Chondrocyte (in vitro differentiated cells): Measurements from ENCODE around the gene SPAG9. TPM values are rescaled to one million over a fixed set of nuclear protein-coding genes. Genes with fewer than 3 reads are reported as not detected.

Source experiments
- DNase-seq: peaks from one replicate; pipeline ENCODE4 v3.0.0; 2021; ENCODE audit warnings: mixed read lengths, low spot score
- H3K27ac Mint-ChIP-seq: one replicate; pipeline ENCODE4 v1.8.0; 2021; ENCODE audit warnings: mild to moderate bottlenecking, moderate library complexity, mixed read lengths; ENCODE audit not compliant: unreplicated experiment
- H3K27me3 Mint-ChIP-seq: 2 replicates; pipeline ENCODE4 v1.8.0; 2021; ENCODE audit warnings: low read depth, mixed read lengths
- H3K36me3 Mint-ChIP-seq: 2 replicates; pipeline ENCODE4 v1.8.0; 2021; ENCODE audit warnings: low read depth, mixed read lengths
- H3K4me1 Mint-ChIP-seq: 2 replicates; pipeline ENCODE4 v1.8.0; 2021; ENCODE audit warnings: low read depth, mild to moderate bottlenecking, mixed read lengths
- H3K4me3 Mint-ChIP-seq: one replicate; pipeline ENCODE4 v1.8.0; 2021; ENCODE audit warnings: mild to moderate bottlenecking, moderate library complexity, mixed read lengths; ENCODE audit not compliant: unreplicated experiment
- H3K9me3 Mint-ChIP-seq: 2 replicates; pipeline ENCODE4 v1.8.0; 2021; ENCODE audit warnings: low read depth, mixed read lengths
- long read RNA-seq: library from polyadenylated mRNA; stranded (forward); transcript quantifications from one replicate; pipeline ENCODE4 v2.0.0, GENCODE V29; 2021
- total RNA-seq: library from RNA; stranded (reverse); gene quantifications from 3 replicates; pipeline ENCODE4 v1.2.1, GENCODE V29; 2021
- TF ChIP-seq, protein P1 (sequence below): fragments of 200-600 bp; sonication (generic); IDR thresholded peaks from 2 replicates; pipeline ENCODE4 v1.5.0; 2021; ENCODE audit warnings: antibody characterized with exemption, mild to moderate bottlenecking, moderate library complexity

SPAG9 gene, protein sequence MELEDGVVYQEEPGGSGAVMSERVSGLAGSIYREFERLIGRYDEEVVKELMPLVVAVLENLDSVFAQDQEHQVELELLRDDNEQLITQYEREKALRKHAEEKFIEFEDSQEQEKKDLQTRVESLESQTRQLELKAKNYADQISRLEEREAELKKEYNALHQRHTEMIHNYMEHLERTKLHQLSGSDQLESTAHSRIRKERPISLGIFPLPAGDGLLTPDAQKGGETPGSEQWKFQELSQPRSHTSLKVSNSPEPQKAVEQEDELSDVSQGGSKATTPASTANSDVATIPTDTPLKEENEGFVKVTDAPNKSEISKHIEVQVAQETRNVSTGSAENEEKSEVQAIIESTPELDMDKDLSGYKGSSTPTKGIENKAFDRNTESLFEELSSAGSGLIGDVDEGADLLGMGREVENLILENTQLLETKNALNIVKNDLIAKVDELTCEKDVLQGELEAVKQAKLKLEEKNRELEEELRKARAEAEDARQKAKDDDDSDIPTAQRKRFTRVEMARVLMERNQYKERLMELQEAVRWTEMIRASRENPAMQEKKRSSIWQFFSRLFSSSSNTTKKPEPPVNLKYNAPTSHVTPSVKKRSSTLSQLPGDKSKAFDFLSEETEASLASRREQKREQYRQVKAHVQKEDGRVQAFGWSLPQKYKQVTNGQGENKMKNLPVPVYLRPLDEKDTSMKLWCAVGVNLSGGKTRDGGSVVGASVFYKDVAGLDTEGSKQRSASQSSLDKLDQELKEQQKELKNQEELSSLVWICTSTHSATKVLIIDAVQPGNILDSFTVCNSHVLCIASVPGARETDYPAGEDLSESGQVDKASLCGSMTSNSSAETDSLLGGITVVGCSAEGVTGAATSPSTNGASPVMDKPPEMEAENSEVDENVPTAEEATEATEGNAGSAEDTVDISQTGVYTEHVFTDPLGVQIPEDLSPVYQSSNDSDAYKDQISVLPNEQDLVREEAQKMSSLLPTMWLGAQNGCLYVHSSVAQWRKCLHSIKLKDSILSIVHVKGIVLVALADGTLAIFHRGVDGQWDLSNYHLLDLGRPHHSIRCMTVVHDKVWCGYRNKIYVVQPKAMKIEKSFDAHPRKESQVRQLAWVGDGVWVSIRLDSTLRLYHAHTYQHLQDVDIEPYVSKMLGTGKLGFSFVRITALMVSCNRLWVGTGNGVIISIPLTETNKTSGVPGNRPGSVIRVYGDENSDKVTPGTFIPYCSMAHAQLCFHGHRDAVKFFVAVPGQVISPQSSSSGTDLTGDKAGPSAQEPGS (N-terminal part only)
- 86.7 to 96.1 TPM (median 92.7 TPM) in 3 replicates for total RNA-seq
- long read RNA-seq, full-length matches to known transcripts = 2 of 39 reads
- long read RNA-seq, partial matches to known transcripts = 9 of 39 reads
- long read RNA-seq, other reads (novel, unspliced or antisense) = 28 of 39 reads

DNA sequence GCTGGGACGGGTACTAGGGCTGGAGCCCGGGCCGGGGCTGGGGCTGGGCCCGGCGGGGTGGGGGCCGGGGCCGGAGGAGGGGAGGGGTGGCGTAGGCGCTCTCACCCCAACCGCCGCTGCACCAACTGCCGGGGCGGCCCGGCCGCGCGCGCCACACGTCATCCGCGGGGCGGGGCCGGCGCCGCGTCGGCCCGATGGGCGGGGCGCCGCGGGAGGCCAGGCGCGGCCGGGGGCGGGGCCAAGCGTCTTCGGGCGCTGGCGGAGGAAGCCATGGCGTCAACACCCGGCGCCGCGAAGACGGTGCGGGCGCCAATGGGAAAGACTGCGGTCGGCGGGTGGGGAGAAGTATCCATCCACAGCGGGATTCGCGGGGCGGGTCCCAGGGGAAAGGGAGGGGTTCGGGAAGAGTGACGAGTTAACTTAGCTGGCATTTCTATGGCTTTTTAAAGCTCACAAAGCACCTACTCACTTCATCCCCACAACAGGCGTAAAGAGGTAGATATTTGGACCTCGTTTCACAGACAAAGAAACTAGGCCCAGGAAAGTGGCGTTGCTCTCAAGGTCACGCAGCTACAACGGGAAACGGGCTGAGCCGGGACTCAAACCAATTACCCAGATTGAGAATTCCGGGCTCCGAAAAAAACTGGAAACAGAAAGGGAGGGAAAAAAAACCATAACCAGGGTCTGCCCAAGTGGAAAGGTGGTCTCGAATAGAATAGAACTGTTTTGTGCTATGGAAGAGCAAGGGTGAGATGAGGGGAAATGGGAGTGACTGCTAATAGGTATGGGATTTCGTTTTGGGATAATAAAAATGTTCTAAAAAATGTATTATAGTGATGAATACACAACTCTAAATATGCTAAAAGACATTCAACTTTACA is at the start of gene SPAG9:
Gene SPAG9 (minus strand): TSS at position 130 of the 881 bp plus-strand sequence. CDS start 212 bp downstream, outside the sequence.
- H3K9me3 Mint-ChIP-seq = no peaks in the 10 kb centered on the region
- H3K36me3 Mint-ChIP-seq = no peaks in the 10 kb centered on the region
- TF ChIP-seq, protein P1, sequence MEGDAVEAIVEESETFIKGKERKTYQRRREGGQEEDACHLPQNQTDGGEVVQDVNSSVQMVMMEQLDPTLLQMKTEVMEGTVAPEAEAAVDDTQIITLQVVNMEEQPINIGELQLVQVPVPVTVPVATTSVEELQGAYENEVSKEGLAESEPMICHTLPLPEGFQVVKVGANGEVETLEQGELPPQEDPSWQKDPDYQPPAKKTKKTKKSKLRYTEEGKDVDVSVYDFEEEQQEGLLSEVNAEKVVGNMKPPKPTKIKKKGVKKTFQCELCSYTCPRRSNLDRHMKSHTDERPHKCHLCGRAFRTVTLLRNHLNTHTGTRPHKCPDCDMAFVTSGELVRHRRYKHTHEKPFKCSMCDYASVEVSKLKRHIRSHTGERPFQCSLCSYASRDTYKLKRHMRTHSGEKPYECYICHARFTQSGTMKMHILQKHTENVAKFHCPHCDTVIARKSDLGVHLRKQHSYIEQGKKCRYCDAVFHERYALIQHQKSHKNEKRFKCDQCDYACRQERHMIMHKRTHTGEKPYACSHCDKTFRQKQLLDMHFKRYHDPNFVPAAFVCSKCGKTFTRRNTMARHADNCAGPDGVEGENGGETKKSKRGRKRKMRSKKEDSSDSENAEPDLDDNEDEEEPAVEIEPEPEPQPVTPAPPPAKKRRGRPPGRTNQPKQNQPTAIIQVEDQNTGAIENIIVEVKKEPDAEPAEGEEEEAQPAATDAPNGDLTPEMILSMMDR = no peak
- H3K4me1 Mint-ChIP-seq = peaks cover 63% of the 10 kb centered on the region
- peak; percentile 98 for DNase-seq
- peak within 1 kb of the TSS; percentile 95 for H3K4me3 Mint-ChIP-seq
- H3K27ac Mint-ChIP-seq = peak within 1 kb of the TSS; percentile 99
- no peaks in the 10 kb centered on the region for H3K27me3 Mint-ChIP-seq

DNA sequence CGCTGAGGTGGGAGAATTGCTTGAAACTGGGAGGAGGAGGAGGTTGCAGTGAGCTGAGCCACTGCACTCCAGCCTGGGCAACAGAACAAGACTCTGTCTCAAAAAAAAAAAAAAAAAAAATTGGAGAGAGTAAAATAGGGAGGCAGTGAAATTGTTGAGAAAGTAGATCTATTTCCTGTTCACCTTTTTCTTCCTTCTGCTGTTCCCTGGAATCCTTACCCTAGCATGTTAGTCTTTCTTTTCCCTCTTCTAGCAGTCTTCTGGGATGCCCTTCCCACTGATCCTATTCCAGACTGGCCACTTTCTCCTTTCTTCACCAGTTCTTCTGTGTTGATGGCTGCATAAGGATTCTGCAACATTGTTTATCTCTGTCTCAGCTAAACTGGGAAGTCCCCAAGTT is 48.7 kb upstream of the SPAG9 start:
- Mint-ChIP-seq H3K4me1 (peaks cover 38% of the 10 kb centered on the region), H3K27me3 (no peaks in the 10 kb centered on the region), H3K27ac (no peak overlapping the region), H3K4me3 (no peak overlapping the region), H3K36me3 (peaks cover 22% of the 10 kb centered on the region), H3K9me3 (no peaks in the 10 kb centered on the region)
- TF ChIP-seq, protein P1 = no peak
- no peak for DNase-seq

DNA sequence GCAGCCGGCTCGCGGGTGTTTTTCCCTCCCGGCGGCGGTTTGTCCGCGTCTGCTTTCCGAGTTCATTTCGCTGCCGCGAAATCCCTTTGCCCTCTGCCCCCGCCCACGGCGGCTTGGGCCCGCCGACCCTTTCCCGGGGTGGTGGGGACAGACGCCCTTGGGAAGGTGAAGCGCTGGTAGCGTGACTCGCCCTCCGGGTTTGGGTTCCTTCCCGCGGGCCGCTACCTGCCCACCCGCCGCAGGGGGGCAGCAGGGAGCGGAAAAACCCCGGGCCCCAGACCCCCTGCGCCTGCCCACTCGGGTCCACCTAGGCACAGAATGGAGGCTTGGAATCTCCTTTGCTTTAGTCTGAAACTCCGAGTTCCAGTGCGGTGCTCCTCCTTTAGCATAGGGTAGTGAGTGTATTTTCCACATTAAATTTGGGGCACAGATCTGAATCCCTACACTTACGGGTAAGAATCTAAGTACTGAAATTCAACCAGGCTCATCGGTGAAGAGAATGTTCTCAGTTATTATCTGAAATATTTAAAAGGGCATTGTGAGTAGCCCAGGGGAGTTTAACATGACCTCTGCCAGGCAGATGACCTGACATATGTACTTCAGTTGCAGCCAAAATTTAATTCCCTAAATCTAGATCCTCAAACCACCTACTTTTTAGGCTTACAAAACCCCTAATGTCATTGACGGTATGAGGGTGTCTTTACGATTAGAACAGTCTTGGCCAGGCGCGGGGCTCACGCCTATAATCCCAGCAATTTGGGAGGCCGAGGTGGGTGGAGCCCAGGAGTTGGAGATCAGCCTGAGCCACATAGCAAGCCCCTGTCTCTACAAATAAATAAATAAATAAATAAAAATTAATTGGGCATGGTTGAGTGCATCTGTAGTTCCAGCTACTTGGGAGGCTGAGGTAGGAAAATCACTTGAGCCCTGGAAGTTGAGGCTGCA is 46.6 kb upstream of the SPAG9 start:
- TF ChIP-seq, protein P1 = peak; percentile 92
- Mint-ChIP-seq H3K4me1 (peaks cover 34% of the 10 kb centered on the region), H3K9me3 (no peaks in the 10 kb centered on the region), H3K4me3 (peak overlapping the region; percentile 76), H3K36me3 (peaks cover 22% of the 10 kb centered on the region), H3K27me3 (no peaks in the 10 kb centered on the region), H3K27ac (peak overlapping the region; percentile 84)
- no peak for DNase-seq
